Measurements from ENCODE around the gene KCTD2.
"Not testable (repeated sequence)": the region's sequence is repeated elsewhere in the genome, so short reads cannot be mapped to it uniquely, and the experiment has no call there.

The KCTD2 gene

DNA sequence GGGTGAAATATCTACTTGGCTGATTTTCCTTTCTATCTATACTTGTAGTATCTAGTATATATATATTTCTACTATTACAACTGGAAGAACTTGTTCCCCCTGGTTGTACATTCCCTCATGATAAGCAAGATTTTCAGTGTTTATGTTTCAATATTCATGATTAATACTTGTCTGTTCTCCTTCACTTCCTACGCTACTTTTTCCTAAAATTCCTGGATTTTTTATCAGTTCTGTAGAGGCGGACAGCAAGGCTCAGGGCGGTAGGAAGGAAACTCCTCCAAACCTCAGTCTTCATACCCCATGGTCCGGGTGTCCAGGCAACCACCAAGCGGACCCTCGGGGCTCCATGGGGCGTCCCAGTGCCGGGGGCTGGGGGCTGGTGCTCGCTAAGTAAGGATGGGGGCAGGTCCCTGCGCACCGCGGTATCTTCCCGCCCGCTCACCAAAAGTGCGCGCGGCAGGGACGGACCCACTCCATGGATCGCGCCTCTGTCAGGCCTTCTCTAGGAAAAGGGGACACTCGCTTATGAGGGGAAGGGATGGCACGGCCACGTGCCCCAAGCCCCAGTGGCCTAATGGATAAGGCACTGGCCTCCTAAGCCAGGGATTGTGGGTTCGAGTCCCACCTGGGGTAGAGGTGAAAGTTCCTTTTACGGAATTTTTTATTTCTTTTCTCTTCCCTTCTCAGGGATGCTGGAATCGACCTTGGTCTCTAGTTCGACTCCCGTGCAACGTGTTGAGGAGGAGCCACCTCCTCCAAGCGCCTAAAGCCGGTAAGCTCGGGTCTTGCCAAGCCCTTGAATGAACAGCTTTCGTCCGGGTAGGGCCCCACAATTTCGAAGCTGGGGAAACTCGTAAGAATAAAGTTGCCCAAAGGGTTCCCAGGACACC is 13.4 kb upstream of the KCTD2 start:
- DNase-seq (ENCODE audit: low spot score), result peak; percentile 96
- TF ChIP-seq CTCF (IDR thresholded peaks at IDR 0.05), result no peak
- peak overlapping the region; percentile 82 for H3K4me3 ChIP-seq
- peak overlapping the region; percentile 94 to 96 for H3K27ac ChIP-seq

GRCh38 chr17:75034236-75034908 is 12.7 kb upstream of the KCTD2 start:
- peak overlapping the region; percentile 94 to 96 for H3K27ac ChIP-seq
- DNase-seq (ENCODE audit: low spot score), result peak; percentile 92
- no peak for TF ChIP-seq CTCF (IDR thresholded peaks at IDR 0.05)
- peak overlapping the region; percentile 82 for H3K4me3 ChIP-seq

DNA sequence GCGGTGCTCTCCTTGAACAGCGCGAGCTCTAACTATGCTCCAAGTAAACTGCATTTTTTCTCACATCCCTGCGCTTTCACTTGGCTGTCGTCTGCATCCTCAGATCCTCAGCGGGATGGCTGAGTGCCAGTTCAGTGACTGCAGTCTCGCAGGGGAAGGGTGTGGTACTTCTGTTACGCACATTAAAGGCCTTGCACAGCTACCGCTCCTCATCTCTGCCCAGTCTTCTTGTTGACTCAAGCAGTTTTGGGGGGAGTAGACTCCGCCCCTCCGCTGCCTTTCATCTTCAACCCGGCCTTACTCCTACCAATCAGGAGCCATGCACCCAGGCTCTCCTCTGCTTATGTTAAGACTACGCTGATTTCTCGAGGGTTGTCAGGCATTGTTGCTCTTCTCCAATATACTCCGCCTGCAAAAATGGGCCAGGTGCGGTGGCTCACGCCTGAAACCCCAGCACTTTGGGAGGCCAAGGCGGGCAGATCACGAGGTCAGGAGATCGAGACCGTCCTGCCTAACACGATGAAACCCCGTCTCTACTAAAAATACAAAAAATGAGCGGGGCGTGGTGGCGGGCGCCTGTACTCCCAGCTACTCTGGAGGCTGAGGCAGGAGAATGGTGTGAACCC is 10.3 kb upstream of the KCTD2 start:
- peak; percentile 85 for DNase-seq (ENCODE audit: low spot score)
- H3K27ac ChIP-seq, result peak overlapping the region; percentile 94 to 96
- TF ChIP-seq CTCF (IDR thresholded peaks at IDR 0.05), result no peak
- H3K4me3 ChIP-seq, result peak overlapping the region; percentile 35

DNA sequence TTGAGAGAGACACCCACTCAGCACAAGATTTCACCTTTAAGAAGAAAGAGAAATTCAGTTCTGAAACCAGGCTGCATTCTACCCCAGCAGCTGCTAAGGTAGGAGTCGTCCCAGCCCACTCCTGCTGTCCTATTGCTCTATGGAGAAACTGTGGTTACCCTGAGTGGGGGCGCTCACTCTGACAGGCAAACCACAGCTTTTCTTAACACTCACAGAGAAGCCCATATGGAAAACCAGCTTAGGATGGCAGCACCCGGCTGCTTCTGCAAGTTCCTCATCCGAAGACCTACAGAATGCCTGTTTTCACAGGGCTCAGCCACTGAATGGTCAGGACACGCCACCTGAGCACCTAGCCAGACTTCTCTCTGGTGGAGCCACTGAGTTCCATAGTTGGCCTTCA is 7.8 kb upstream of the KCTD2 start:
- Histone ChIP-seq H3K4me3 (no peak overlapping the region), H3K27ac (no peak overlapping the region)
- TF ChIP-seq CTCF (IDR thresholded peaks at IDR 0.05), result no peak
- no peak for DNase-seq (ENCODE audit: low spot score)

DNA sequence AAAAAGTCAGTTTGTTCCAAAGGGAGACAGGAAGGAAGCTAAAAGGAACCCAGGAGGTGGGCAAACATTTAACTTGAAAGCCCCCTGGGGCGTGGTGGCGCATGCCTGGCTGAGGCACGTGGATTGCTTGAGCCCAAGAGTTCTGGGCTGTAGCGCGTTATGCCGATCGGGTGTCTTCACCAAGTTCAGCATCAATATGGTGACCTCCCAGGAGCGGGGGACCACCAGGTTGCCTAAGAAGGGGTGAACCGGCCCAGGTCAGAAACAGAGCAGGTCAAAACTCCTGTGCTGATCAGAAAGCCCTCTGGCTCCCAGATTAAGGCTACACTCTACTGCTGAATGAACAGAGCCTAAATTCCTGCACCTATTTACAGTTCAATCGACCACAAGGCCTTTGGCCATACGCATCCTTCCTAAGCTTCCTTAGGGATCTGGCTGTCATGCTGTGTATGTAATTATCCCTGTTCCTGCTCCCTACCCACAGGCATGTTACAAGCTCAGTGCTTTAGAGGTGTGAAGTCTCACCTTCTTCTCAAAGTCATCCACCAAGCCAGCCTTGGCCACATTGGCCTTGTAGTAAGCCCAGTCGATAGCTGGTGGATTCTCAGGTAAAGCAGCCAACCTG is 5.3 kb upstream of the KCTD2 start:
- no peak for DNase-seq (ENCODE audit: low spot score)
- TF ChIP-seq CTCF (IDR thresholded peaks at IDR 0.05), result no peak
- Histone ChIP-seq H3K27ac (no peak overlapping the region), H3K4me3 (no peak overlapping the region)

DNA sequence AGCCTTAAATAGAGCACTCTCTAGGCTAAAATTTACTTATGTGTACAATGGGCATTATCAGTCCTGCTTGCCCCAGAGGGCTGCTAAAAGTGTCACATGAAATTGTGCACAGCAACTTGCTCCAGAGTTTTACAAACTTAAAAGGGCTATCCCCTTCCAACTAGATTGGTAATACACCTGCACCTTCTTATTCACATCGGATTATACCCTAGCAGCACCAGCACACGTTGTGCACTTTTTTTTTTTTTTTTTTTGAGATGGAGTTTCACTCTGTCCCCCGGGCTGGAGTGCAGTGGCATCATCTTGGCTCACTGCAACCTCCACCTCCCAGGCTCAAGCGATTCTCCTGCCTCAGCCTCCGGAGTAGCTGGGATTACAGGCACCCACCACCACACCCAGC is 3.2 kb upstream of the KCTD2 start:
- not testable (repeated sequence) for DNase-seq (ENCODE audit: low spot score); H3K27ac ChIP-seq; H3K4me3 ChIP-seq

- no peak for TF ChIP-seq CTCF (IDR thresholded peaks at IDR 0.05)
- no peak overlapping the region for H3K27ac ChIP-seq
- DNase-seq (ENCODE audit: low spot score), result no peak
- no peak overlapping the region for H3K4me3 ChIP-seq
Observed at GRCh38 chr17:75044716-75045115, 2.3 kb upstream of the KCTD2 start.

DNA sequence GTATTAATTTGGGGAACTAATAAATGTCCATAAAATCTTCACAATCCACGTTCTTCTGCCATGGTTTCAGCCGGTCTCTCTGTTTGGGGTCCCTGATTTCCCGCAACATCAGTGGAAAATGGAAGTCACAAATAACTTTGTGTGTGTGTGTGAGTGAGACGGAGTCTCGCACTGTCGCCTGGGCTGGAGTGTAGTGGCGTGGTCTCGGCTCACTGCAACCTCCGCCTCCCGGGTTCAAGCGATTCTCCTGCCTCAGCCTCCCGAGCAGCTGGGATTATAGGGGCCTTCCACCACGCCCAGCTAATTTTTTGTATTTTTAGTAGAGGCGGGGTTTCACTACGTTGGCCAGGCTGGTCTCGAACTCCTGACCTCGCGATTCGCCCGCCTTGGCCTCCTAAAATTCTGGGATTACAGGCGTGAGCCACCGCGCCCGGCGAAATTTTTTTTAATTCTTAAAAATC is 1.0 kb upstream of the KCTD2 start:
- peak overlapping the region; percentile 98 to 99 for H3K27ac ChIP-seq
- DNase-seq (ENCODE audit: low spot score), result not testable (repeated sequence)
- H3K4me3 ChIP-seq, result peak overlapping the region; percentile 93

All from coronary artery (tissue), 2 donors.